Fibroblast of skin of left biceps (primary cell): ENCODE data around the gene PIK3CD.
A peak's percentile ranks its signal among the peaks of the same experiment; 100 is the strongest.

Source experiments
- DNase-seq, 2 experiments: peaks; one replicate each; pipeline ENCODE4 v3.0.0-alpha.2; 2013; ENCODE audit warnings: low read depth in 2 of 2

The PIK3CD gene

GRCh38 chr1:9766759-9767442 lies 115.4 kb downstream of the PIK3CD start:
- peak; percentile 98 for DNase-seq

- DNase-seq = no peak
Observed at GRCh38 chr1:9767964-9768668, 116.6 kb downstream of the PIK3CD start.

- no peak for DNase-seq
Observed at GRCh38 chr1:9768983-9769382, 117.5 kb downstream of the PIK3CD start.

- no peak for DNase-seq
Observed at GRCh38 chr1:9770298-9770697, 118.8 kb downstream of the PIK3CD start.

GRCh38 chr1:9774712-9775679 lies 123.5 kb downstream of the PIK3CD start:
- DNase-seq = no peak

GRCh38 chr1:9776685-9777084 lies 125.2 kb downstream of the PIK3CD start:
- DNase-seq = no peak
